GM19239 (cell line): ENCODE data around the gene CADM3.

Experiments used
- DNase-seq: peaks from one replicate; pipeline ENCODE4 v3.0.0; 2011; ENCODE audit warnings: low spot score; ENCODE audit not compliant: insufficient read length
- FAIRE-seq: peaks from 2 replicates; lab custom pipeline; 2011; peaks lifted over from hg19 to GRCh38; lab: Jason Lieb, UNC

The CADM3 gene

DNA sequence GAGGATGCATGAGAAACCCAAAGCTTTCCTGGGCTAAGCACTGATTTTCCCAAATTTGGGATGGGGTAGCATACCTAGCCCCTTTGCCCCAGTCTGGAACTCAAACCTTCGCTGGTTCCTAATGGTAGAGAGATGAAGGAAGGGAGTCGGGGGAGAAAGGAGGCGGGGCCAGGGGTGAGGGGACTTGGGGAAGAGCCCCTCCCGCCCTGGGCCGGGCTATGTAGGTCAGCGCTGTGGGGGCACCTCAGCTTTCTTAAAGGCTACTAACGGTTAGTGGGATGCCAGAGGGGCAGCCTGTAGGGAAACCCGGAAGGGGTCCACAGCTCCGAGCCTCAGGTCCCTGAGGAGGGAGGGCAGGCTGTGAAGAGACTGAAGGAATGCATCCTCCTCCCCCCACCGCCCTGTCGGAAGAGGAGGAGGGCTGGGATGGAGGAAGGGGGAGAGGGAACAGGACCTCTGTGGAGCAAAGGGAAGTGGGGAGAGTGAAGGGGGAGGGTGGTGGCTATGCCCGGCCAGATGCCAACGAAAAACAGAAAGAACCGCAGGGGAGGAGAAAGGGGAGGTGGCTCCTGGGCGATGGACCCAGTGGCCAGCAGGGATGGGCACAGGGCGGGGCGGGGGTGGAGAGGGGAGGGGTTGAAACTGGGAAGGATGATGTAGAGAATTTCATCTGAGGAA, 1.3 kb downstream of the CADM3 start:
- no peak for DNase-seq

DNA sequence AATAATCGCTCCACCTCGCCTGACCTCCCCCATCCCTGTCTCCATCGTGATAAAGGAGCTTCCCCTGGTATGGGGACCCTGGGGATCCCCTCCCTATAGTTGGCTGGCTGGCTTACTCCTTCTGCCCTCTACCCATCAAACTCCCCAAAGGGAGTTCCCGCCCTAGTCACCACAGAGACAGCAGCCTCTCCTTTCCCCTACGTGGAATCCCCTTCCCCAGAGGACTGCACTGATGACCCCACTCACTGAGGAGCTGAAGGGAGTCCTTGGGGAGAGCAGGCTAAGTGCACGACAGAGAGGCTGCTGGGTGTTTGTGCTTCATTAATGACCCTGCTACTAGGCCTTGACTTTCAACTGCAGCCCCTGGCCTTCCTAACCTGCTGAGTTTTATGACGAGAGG, 1.9 kb downstream of the CADM3 start:
- FAIRE-seq, result no peak

More for the DNA sequence above, 1.3 kb downstream of the CADM3 start:
- FAIRE-seq, result no peak

DNA sequence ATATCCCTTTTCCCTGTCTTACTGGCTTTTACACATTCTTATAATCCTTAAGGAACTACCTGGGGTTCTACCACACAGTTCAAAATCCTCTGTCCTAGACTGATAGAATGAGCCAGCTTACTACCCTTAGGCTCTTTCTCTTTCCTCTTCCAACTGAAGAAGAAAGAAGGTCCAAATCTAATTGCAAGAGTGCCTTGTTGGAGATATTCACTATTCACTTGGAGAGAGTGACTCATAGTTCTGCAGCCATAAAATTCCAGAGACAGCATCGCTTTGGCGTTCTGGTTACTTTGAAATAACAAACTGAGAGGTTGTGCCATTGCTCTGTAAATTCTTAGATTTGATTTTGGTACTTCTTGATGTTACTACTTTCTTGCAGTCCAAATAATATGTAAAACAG, 4.2 kb downstream of the CADM3 start:
- DNase-seq, result no peak
- FAIRE-seq, result no peak

More for the DNA sequence above, 1.9 kb downstream of the CADM3 start:
- no peak for DNase-seq

DNA sequence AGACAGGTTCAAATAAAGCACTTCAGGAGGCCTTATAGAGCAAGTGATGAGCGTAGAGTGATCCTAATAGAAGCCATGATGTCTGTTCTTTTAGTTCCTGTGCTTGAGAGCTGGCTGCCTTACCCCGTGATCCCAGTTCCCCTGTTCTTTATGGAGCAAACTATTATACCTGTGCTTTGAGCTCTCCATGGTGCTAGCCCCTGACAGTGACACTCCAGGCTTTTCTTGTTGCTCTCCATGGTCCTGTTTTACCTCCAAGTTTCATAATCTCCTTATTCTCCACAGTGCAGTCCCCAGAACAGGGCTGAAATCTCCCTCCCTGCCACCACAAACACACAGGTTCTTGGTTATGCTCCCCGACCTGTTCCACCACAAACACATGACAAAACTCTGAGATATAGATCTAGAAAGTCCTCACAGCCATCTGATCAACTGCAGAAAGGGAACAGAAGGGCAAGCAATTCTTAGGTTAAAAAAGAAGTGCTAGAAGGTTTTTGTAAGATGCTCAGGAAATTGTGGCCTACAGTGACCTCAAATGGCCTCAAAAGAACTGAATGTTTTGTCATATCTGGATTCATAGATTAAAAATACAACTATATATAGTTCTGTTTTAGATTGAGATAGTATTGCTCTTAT, 6.0 kb downstream of the CADM3 start:
- DNase-seq, result peak; percentile 16

DNA sequence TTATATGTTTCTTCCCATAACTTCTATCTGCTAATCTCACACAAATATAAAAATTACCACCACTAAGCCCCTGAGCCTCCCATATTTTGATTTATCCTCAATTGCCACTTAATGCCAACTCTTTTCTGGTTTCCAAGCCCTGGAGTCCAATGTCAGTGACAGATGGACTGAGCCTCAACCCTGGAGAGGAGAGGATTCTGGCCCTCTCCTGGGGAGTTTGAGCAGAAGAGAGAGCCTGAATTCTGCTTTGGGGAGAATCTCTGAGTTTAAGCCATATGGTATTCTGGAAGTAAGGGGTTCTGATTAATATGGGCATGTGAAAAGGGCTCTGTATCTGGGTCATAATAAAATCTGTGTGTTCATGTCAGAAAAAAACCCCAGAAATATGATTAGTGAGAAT, 8.5 kb downstream of the CADM3 start:
- no peak for FAIRE-seq

More for the DNA sequence above, 6.0 kb downstream of the CADM3 start:
- no peak for FAIRE-seq

DNA sequence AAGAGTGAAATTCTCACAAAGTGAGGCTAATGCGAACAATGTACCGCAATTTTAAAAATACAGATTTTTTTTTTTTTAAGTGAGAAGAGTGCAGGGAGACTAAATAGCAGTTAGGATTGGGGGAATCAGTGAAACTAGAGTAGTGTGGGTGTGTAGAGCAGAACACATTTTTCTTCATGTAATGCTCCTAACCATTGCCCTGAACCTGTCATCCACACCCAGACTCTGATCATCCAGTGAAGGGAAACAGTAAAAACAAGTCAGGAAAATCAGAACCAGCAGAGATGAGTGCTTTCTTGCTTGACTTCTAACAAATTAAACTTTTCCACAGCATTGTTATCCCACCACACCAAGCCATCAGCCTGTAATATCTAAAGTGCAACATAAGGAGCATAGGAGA, 9.1 kb downstream of the CADM3 start:
- no peak for DNase-seq
- no peak for FAIRE-seq

More for the DNA sequence above, 8.5 kb downstream of the CADM3 start:
- DNase-seq, result no peak

DNA sequence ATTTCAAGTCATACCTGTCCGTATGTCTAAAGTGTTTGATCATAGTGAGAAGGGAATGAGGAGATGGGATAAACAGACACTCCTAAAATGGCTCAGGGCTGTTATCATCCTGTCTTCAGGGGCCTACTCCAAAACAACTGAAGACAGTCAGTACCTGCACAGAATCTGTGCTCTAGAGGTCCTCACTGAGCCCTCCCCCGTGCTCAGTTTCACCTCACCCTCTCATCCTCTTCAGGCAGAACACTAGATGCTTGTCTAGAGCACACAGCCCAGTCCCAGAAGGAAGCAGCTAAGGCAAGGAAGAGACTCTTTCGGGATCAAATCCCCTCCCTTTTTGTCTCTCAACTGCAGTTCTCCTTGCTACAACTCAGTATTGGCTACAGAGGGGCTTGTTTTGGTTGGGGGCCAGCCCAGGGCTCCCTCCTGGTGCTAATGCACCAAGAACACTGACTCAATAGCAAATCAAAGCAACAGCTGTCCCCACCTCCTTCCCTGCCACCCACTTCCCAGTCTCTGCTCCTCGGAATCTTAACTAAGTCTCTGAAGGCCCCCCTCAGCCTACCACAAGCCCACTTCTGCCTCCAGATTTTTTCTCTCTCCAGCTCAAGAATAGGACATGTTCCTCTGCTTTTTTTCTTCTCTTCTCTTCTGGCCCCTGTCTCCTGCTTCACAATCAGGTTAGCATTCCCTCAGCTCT, 10.1 kb downstream of the CADM3 start:
- no peak for DNase-seq
- no peak for FAIRE-seq

DNA sequence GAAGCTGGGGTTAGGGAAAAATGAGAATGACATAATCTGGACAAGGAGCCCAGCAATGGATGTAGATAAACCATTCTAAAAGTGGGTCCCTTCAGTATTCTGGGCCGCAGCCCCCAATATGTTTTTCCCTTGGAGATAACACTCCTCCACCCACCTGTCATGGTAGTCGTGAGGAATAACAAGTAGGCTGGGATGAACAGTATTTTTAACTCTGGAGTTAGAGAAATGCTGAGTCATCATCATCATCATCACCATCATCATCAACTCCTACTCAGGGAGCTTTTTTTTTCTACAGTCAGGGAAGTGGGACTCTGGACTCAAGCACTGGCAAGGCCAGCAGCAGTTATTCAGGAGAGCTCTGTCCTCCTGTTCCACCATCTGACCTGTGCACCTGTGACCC, 12.8 kb downstream of the CADM3 start:
- FAIRE-seq, result no peak

DNA sequence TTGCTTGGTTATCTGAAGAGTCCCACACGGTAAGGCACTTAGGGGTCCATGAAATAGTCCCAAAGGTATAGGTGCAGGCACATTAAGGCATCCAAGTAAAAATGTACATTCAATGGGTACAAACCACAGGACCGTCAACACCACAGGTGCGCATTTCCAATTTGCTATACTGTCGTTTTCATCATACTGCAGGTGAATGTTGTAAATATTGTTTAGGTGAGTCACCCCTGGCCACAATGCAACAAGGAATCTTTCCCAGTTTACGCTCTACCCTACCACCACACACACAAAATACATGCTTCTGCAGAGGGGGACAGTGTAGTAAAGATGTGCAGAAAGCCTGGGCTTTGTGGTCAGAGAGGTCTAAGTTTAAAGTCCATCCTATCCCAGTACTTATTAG, 13.7 kb downstream of the CADM3 start:
- no peak for FAIRE-seq
- DNase-seq, result no peak

More for the DNA sequence above, 12.8 kb downstream of the CADM3 start:
- DNase-seq, result no peak

DNA sequence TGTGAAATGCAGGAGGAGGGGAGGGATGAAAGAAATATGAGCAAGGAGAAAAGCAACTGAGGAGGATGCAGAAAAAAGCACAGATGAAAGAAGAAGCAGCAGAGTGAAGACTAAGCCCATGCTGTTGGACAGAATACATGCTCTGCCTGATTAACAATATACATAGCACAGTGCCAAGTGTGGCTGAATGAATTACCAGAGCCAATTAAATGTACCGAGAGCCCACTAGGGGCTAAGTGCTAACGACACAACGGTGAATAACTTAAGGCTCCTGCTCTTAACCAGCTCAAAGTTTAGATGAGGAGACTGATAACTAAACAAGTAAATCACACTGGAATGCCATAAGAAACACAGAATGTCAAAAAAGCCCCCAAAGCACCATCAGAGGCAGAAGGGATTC, 15.6 kb downstream of the CADM3 start:
- FAIRE-seq (no peak), DNase-seq (no peak)

DNA sequence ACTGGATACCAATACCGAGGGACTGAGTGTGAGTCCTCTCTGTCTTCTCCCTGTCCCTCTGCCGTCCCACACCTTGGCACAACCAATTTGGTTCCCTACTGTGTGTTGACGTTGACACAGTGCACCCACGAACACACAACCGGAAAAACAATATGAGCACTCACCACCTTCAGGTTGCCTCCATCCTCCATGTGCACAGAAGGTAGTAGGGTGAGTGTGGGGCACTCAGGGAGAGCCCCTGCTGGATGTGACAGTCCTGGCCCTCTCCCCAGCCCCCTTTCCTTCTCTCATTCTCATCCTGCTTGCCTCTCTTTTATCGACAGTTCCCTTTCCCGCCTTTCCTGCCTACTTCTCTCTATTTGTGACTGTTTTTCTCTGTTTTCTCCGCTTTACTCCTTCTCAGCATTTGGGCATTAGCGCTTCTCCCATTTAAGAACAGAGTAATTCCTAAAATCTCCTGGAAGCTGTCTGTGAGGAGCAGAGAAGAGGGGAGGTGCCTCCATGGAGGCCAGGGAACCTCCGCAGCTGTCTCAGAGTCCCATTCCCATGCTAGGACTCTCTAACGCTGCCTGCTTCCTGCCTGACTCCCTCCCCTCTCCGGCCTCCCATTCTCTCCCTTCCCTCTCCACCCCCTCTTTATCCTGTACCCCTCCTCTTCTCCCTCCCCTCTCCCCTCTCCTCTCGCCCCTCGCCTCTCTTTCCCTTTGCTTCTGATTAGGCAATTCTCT, 16.4 kb downstream of the CADM3 start:
- no peak for DNase-seq
- FAIRE-seq, result no peak

DNA sequence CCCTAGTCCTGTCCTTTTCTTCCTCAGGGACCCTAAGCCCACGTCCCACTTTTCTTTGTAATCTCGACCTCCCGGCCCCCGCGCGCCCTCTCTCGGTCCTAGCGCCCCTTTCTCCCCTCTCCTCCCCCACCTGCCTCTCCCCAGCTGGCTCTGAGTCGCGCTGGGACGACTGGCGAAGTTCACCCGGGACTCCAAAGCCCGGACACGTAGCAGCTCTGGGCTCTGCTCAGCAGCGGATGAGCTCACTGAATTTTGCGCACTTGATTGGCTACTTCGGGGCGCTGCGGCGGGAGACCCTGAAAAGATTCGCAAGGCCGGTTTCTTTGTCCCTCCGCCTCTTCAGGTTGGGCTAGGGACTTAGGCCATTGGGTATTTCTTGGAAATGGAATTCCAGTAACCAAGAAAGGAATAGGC, 17.0 kb downstream of the CADM3 start:
- FAIRE-seq (peak; percentile 42), DNase-seq (no peak)

DNA sequence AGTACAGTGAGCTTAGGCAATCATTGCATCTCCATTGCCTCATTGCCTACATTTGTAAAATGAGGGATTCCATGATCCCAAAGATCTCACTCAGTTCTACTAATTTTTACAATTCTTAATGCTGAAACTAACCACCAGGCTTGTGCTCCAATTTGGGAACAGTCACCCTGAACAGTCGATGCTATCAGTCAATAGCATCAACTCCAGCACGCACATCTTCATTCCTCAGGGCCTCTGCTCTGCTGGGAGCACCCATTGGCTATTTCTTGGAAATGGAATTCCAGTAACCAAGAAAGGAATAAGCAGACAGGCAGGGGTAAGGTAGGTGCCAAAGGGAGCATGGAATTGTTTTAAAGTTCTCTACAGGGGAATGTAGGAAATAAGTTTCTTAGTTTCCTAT, 19.0 kb downstream of the CADM3 start:
- FAIRE-seq, result no peak
- DNase-seq, result no peak

DNA sequence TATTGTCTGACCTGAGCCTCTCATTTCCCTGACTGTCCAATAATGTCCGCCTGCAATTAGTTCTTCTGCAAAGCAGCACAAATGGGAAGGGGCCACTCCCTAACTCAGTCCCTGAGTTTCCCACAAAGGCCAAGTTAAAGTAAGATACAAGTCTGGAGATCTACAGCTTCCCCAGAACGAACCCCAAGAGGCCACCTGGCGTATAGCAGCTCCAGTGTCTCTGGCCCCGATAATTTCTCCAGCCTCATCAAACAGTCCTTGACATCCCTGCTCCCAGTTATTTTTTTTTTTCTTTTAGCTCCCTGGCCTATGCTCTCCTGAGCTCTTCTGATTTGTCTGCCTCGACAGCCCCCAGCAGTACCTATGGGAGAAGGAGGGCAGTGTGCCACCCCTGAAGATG, 25.1 kb downstream of the CADM3 start:
- FAIRE-seq, result no peak
- no peak for DNase-seq

DNA sequence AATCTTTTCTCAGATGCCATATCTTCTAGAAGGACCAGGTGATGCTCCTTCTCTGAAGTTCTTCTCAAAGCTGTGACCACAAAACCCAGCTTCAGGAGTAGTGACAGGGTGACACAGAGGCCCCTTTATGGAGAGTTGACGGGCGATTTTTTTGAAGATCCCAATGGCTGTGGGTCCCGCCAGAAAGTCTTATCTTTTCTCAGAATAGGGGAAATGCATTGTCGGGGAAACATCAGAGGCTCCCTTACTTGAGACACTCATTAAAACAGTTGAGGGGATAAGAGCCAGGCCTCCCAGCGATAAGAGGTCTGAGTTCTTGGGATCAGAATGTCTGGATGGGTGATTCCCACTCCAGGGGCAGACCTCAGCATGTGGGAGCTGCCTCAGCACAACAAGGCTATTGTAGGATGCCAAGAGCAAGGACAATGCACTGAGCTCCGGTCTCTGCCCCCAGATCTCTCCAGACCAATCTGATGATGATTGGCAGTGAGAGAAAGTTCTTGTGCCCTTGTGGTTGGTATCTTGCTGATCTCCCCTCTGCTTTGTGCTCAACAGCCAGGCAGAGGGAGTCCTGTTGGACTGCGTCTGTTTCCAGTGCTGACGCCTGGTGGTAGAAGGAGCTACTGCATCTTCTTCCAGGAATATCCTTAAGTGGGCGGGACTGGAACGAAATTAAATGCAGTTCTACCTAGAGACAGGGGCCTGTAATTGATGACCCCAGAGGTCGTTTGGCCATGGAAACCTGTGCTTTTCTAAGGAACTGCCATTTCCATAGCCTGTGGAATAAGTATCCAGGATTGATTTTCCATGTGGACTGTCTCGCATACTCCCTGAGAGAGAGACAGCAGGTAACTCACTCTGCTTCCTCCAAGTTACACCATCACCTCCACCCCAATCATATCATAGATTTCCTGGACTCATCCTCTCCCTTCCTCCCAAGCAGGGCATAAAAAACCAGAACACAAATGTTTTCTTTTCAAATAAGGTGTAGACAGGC, 26.4 kb downstream of the CADM3 start:
- peak; percentile 73 for FAIRE-seq
- peak; percentile 43 for DNase-seq

DNA sequence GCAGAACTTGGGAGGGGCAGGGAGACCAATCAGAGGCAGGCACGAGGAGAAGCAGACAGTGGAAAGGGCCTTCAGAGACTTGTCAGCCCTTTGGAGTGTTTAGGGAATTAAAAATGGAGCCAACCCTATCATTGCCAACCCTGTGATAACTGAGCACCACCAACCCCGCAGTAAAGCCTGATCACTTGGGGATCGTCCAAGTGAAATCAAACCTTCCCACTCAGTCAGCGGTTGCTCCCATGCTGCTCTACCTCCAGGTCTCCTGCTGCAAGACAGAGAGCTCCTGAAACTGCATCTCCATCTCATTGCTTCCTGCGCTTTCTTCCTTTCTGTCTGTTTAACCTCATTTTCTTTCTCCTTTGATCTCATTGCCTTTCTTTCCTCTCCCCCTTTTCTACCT, 28.5 kb downstream of the CADM3 start:
- no peak for FAIRE-seq

DNA sequence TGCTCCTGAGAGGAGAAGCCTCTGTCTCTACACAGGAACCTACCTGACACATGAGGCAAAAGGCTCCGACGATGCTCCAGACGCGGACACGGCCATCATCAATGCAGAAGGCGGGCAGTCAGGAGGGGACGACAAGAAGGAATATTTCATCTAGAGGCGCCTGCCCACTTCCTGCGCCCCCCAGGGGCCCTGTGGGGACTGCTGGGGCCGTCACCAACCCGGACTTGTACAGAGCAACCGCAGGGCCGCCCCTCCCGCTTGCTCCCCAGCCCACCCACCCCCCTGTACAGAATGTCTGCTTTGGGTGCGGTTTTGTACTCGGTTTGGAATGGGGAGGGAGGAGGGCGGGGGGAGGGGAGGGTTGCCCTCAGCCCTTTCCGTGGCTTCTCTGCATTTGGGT, 29.4 kb downstream of the CADM3 start:
- FAIRE-seq, result no peak

More for the DNA sequence above, 28.5 kb downstream of the CADM3 start:
- no peak for DNase-seq

DNA sequence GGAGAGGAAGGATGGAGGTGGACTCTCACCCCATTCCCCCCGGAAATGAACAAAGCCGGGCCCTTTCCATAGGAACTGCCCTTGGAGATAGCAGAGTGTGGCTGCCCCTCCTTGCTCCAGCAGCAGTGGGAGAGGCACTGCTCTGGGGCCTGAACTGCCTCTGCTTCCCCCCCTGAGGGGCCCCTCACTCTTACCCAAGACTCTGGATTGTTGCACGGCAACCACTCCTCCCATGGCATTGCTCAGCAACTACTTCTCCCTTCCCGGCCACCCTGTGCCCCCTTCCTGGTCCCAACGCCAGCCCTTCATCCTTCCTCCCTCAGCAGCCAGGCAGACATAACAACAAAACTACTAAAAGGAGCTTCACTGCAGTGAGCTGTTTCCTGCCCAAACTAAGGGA, 30.2 kb downstream of the CADM3 start:
- FAIRE-seq, result no peak
- no peak for DNase-seq

More for the DNA sequence above, 29.4 kb downstream of the CADM3 start:
- DNase-seq, result no peak

DNA sequence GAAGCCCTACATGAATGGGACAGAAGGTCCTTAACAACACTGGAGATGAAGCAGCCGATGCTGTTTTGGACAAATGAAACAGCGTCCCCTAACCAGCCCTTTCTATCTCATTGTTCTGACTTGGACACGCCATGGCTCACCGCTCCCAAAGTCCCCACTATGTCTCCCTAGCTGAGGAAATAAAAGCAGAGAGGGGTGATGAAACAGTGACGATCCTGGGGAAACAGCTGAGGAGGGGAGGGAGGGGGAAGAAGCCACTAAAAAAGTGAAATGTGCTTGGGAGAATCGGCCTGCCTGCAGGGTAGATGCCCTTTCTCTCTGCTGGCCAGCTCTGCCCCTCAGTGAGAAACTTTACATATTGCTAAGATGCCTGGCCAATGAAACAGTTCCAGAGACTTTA, 32.2 kb downstream of the CADM3 start:
- no peak for DNase-seq
- FAIRE-seq, result no peak
